GM19467 (cell line): ENCODE data around the gene SLC12A8.

Experiments used
- ATAC-seq: cut with Tn5 transposase; IDR thresholded peaks from one replicate; pipeline ENCODE4 v1.9.1; 2021; ENCODE audit warnings: mild to moderate bottlenecking, moderate library complexity; ENCODE audit not compliant: unreplicated experiment

SLC12A8 gene

DNA sequence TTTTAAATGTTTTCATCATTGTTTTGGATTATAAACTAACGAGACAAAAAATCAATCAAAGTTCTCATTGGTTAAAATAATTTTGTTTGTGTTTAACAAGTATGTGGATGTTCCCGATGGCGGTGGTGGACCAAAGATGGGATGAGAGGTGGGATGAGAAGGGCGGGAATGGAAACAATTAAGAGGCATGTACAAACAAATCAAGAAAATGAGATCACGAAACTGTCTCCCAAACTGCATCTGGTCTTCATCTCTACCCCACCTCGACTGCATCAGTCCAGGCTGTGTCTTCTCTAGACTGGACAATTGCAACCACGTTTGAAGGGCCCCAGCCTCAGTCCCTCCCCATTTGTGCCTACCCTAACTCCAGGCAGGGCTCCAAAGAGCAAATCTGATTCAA lies 56.1 kb downstream of the SLC12A8 start:
- ATAC-seq: no peak

GRCh38 chr3:125154800-125155269 lies 57.7 kb downstream of the SLC12A8 start:
- no peak for ATAC-seq

- ATAC-seq: no peak
These were observed 58.4 kb downstream of the SLC12A8 start for GRCh38 chr3:125154110-125154509.

DNA sequence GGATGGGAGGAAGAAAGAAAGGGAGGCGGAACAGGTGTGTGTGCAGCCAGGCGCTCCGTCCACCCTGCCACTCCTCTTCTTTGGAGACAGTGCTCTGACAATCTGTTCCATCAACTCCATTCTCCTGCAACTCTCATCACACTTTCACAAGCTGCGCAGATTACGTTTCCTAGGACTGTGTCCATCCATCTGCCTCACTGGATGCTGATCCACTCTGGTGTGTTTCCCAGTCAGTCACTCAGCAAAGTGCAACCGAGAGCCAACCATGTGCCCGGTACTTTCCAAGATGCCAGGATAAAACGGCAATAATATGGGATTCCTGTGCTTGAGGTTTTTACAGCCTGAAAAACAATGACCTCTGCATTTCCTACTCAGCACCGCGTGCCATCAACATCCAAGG lies 59.6 kb downstream of the SLC12A8 start:
- ATAC-seq: no peak

- no peak for ATAC-seq
These were observed 60.6 kb downstream of the SLC12A8 start for GRCh38 chr3:125151916-125152315.

DNA sequence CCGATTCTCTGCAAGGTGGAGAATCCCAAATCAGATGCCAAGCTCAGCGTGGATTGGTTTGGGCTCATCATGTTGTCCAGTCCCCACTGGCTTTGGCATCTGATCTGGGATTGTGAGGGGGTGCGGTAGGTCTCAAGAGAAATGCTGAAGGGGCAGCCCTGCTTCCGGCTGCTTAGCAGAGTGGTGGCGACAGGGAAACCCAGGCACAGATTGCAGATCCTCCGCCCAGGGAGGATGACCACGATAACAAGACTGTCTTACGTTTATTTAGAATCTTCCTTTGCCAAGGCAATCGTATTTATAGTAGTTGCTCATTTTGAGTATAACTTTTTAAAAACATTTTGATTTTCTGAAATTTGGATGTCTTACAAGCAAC lies 61.1 kb downstream of the SLC12A8 start:
- ATAC-seq: no peak

DNA sequence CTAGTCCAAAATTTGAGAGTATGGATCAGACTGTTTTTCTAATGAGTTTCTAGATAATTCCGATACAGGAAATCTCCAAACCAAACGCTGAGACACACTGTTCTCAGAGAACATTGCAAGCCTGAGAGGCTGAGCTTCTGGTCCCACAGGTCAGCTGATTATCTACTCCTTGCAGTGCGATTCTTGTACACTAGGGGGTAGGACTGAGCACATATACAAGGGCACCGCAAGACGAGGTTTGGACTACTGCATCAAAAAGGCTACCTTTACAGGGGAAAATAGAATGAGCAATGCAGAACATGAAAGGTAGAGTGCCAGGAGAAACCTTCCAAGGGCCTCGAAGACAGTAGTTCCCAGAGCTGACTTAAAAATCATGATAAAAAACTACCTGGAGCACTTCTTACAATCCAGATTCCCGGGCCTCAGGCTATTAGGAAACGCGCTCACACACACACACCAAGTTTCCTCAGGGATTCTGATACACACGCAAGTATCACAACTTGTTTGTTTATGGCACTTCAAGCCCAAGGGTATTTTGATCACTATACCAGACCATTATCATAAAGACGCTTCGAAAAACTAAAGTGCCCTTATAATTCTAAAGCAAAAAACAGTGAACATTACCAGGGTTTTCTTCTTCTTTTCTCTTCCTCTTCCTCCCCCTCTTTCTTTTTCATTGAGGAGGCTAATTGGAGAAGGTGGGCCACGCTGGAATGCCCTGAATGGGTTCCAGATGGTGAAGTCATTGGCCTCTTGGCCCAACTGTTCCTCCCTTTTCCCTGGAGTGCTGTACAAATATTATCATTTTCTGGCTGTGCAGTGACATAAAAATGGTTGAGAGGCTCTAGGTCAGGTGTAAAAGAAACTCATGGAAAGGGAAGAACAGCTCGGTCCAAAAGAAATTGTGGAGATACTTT lies 61.8 kb downstream of the SLC12A8 start:
- ATAC-seq: no peak

DNA sequence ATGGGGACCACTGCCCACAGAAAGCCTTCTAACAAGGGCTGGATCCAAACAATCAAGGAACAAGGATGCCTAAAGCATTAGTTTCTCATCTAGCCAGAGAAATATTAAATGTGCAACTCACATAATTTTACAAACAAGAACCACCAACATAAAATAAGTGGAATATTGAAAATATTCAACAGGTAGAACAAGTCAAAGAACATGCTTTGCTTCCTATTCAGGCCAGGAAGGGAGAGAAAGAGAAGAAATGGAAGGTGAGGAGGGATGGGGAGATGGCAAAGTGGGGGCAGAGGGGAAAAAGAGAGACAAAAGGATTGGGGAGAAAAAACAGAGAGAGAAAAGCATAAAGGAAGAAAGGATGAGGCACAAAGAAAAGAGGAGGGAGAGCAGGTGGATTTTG lies 63.1 kb downstream of the SLC12A8 start:
- ATAC-seq: no peak

GRCh38 chr3:125148836-125149235 lies 63.7 kb downstream of the SLC12A8 start:
- ATAC-seq: no peak

GRCh38 chr3:125148016-125148812 lies 64.3 kb downstream of the SLC12A8 start:
- no peak for ATAC-seq

- ATAC-seq: no peak
These were observed 65.1 kb downstream of the SLC12A8 start for GRCh38 chr3:125147491-125147820.

GRCh38 chr3:125146626-125147490 lies 65.7 kb downstream of the SLC12A8 start:
- ATAC-seq: no peak

GRCh38 chr3:125145751-125146475 lies 66.6 kb downstream of the SLC12A8 start:
- no peak for ATAC-seq

DNA sequence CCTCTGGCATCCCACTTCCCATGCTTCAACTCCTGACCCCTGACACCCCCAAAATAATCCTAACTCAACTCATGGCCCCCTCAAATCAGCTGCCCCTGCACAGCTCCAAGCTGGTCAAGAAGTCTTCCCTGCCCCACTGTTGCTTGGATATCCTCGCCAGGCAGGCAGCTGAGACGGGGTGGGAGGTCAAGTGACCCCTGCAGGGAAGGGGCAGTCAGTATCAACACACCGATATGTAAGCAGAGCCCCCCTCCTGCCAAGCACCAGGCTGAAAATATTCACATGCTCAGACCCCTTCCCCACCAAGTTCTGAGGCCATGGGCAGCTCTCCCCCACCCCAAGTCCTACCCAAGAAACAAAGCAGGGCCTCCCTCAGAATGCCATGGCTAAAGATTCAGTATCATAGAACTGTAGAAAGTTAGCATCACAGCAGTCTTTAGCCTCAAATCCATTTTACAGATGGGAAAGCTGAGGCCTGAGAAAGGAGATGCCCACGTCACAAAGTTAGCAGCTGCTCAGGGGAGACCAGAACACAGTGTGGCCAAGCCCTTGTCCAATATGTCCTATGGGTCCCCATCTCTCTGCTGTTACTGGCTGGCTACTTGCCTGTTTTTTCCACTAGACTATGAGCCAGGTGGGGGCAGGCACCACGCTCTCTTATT lies 67.8 kb downstream of the SLC12A8 start:
- ATAC-seq: no peak

GRCh38 chr3:125143982-125144652 lies 68.4 kb downstream of the SLC12A8 start:
- no peak for ATAC-seq

- ATAC-seq: no peak
These were observed 69.0 kb downstream of the SLC12A8 start for GRCh38 chr3:125143538-125143937.

GRCh38 chr3:125142940-125143339 lies 69.6 kb downstream of the SLC12A8 start:
- ATAC-seq: no peak

DNA sequence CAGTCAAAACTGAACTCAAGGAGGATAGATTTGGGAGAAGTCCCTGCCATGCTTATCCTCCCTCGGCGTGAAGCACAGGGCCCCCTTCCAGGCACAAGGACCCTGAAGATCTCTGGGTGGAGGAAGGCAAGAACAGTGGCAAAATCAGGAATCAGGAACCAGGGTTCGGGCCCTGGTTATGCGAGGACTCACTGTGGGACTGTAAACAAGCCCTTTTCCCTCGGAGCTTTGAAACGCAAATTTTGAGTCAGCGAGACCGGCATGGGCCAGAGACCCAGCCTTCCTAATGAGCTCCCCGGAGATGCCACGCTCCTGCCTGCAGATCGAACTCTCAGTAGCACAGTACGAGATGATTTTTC lies 70.1 kb downstream of the SLC12A8 start:
- ATAC-seq: no peak
